ENCODE data around the gene AKAP13.
"Not testable (repeated sequence)": the region's sequence is repeated elsewhere in the genome, so short reads cannot be mapped to it uniquely, and the experiment has no call there.

The AKAP13 gene

DNA sequence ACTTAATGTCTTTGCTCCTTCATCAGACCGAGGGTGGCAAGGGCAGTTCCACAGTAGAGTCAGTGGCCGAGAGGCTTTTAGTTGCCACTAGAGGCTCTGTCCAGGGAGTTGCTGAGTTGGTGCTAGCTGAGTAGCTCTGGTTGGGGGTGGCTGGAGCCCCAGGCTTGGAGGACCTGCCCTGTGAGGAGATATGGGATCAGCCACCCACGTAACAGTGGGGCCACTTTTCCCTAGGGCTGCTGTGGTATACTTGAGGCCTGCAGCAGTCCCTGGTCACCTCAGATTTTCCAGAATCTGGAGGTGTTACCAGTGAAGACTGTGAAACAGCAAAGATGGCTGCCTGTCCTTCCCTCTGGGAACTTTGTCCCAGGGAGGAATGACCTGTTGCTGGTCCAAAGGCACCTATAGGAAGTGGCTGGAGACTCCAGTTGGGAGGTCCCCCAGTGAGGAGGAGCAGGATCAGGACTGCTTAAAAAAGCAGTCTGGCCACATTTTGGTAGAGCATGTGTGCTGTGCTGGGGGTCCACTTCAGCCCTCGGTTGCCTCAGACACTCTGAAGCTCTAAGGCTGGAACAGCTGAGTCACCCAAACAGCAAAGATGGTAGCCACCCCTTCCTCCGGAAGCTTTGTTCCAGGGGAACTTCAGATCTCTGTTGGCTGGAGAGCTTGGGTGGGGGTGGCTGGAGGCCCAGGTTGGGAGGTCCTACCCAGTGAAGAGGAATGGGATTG is 72.9 kb downstream of the AKAP13 start:
- DNase-seq = no peak

DNA sequence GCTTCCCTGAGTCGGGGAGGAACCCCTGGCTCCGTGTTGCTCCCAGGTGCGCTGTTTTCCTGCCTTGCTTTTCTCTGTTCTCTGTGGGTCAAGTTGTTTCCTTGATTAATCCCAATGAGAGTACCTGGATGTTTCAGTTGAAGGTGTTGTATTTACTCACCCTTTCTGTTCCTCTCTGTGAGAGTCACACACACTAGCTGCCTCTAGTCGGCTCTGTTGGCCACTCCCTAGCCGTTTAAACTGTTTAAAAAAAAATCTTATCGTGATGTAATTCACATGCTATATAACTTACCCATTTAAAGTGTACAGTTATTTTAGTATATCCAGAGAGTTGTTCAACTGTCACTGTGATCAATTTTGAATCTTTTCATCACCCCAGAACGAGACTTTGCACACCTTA is 74.0 kb downstream of the AKAP13 start:
- DNase-seq = no peak

DNA sequence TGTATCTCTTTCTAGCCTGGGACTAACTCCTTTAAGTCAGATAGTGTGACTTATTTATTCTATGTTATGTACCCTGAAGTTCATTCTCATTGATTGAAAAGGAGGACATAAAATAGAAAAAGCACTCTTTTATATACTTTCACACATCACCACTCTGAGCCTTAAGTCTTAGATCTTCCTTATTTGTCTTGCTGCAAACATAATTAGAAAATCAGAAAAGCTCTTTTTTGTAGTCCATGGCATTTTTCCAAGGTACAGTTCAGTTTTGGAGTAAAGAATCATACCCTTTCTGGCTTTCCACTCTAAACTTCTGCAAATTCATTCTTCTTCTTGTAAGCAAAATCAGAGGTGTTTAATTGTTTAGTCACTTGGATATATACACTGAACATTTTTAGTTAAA is 75.5 kb downstream of the AKAP13 start:
- no peak for DNase-seq

DNA sequence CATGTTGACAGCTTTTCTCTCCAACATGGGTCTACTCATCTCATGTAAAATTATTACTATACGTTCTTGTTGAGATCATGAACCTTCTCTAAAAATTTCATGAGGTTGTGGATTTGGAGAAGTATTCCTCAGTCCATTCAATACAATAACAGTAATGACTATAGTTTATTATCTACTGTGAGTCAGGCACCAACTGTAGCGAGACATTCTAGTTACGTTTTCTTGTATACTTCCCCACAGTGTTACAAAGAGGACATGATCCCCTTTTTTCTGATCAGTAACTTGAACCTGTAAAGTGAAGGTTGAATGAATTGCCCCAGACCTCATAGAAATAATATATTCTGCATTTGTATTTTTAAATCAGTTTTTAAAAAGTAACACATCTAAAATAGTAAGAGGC is 76.4 kb downstream of the AKAP13 start:
- DNase-seq = no peak

DNA sequence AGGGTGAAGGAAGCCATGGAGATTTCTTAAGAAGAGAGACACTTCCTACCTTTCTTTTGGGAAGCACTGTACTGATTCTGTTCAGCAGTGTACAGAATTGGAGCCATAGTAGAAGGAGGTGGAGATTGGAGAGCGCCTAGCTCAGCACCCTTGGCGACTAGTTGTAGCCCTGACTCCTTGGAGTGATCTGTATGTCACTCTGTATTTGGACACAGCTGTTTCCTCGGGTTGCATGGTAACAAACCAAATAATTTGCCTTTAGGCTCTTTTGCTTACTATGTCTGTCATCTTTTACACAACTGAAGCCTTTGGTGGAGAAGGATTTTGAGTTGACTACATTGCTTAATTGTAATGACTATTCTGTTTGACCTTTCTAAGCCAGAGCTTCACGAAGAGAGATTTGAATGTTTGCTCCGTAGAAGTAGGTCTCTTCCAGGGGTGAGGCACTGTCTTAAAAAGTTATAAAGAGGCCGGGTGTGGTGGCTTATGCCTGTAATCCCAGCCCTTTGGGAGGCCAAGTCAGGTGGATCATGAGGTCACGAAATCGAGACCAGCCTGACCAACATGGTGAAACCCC is 77.1 kb downstream of the AKAP13 start:
- DNase-seq = no peak

DNA sequence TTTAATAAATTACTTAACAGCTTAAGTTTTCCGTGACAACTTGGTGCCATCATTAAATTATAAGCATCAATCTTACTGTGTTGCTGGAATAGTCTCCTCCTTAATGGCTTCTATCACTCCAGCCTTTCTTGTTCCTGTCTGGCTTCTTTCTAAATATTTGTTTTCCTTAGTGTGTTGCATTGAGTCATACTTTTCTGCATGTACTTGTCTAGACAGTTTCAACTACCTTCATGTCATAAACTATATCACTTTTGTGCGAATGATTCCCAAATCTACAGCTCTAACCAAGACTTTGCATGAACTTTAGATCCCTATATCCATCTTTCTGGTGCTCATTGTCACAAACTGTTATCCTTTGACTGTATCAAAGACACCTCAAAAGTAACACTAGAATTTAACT is 78.4 kb downstream of the AKAP13 start:
- DNase-seq = no peak

DNA sequence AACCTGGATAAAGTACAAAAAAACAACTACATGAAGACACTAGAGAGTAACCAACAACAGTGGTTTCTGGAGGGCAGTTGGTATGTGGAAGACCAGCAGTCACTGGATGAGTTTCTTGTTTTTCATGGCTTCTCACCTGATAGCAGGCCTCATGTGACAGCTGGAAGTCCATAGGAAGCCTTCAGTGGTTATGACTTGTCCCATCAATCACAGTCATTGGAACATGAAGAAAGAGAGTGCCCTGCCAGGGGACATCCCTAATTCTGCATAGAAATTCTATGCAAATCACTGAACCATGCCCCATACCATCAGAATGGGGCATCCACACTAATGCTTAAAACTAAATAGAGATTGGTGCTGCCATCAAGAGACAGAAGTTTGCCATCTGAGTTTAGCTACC is 81.6 kb downstream of the AKAP13 start:
- DNase-seq = no peak

DNA sequence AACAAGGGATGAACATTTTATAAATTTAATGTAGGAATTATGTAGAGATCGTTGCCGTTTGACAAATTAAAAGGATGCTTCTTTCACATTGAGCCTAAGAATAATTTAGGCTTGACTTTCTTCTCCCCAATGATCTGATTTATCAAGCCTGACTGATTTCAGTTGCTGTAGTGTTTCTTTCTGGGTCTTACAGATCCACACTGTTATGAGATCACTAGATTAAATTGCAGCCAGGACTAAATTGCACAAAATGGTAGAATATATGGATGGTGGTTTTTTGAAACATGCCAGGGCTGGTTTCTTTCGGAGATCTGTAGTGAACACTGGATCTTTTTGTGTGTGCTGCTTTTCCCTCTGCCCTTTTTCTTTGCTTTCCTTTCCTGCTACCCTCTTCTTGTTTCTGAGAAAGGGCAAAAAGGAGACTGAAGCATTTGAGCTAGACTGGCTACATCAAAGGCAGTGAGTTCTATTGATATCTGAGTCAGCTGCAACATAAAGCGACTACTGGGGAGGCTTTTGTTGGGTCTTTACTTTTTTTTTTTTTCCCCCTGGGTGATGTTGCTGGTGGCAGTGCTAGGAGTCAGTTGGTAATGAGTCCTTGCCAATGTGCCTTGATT is 83.0 kb downstream of the AKAP13 start:
- no peak for DNase-seq

DNA sequence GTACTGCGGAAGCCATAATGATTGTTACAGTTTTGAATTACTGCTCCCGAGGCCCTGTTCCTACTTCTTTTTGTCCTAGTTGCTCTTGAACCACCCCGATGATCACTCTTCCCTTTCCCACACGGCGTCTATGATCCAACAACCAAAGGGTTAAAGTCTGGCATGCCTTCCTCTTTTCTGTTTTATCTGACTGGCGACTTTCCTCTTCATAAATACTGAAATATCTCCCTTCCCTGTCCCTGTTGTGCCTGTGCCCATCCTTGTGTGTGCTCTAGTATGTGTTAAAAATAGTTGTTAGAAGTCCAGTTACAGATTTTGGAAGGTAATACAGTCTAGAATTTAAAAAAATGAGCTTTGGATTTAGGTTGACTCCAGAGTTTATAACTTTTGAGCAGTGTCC is 83.6 kb downstream of the AKAP13 start:
- DNase-seq = no peak

DNA sequence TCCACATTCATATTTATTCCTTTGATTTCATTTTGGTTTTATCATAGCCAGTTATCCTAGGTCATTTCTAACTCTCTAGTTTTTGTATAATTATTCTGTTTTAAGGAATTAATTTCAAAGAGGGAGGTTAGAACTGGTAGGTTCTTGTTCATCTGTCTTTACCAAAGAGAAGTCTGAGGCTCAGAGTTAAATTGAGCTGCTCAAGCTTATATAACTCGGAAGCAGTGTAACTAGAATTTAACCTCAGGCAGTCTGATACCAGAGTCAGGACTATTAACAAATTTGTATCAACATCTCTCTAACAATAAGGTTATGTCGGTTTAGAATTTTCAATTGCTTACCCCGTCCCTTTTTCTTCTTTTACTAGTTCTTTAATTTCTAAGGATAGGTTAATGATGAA is 84.1 kb downstream of the AKAP13 start:
- no peak for DNase-seq

DNA sequence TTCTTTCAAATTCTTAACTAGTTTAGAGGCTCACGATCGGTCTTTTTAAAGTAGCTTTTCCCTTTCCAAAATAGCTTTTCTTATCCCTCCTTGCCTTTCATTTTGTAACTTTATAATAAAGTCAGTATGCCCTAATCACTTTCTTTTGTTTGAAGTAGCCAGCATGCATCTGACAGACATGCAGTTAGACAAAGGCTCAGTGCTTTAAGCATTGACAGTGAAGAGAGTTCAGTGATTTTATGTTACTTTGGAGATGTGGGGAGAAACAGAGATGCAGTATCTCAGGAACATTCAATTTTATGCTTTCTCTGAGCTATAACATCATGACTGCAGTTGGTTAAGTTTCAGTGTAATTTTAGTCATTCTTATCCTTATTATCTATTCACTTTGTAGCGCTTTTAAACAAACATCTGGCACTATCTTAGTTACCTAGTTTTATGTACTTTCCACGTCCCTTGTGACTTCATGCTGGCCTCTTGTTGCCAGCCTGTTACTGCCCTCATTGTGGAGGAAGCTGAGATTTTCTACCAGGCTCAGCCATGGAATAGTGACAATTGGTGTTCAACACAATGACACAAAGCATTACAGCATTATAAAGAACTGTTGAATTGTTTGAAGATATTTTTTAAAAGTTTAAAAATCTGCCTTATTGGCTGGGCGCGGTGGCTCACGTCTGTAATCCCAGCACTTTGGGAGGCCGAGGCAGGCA is 90.3 kb downstream of the AKAP13 start:
- no peak for DNase-seq

DNA sequence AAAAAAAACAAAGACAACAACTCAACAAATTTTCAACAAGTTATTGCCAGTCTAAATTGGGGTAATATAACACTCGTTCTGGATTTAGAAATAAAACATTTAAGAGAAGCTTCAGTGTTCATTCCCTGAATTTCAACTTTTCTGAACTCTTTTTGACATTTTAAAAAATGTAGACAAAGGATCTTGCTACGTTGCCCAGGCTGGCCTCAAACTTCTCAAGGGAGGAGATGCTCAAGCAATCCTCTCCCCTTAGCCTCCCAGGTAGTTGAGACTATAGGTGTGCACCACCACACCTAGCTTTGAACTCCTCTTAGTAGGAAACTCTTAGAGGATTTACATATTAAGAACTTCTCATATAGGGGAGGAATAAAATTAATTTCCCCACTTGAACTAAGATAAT is 91.9 kb downstream of the AKAP13 start:
- DNase-seq = no peak

DNA sequence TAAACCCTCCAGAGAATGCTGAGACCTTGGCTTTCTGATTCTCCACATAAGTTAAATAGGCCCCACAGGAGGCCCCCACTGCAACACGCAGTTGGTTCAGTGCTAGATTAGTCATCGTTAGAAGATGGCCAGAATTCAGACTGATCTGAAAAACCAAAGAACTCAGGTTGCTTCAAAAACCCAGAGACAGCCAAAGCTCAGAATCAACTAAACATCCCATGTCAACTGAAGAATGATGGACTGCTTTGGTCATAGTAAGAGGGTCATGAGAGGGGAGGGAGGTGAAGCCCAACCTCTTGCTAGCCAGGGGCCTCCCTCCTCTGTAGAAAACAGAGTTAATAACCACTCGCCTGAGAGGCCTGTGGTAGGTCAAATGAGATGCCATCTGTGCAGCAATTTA is 93.1 kb downstream of the AKAP13 start:
- DNase-seq = no peak

DNA sequence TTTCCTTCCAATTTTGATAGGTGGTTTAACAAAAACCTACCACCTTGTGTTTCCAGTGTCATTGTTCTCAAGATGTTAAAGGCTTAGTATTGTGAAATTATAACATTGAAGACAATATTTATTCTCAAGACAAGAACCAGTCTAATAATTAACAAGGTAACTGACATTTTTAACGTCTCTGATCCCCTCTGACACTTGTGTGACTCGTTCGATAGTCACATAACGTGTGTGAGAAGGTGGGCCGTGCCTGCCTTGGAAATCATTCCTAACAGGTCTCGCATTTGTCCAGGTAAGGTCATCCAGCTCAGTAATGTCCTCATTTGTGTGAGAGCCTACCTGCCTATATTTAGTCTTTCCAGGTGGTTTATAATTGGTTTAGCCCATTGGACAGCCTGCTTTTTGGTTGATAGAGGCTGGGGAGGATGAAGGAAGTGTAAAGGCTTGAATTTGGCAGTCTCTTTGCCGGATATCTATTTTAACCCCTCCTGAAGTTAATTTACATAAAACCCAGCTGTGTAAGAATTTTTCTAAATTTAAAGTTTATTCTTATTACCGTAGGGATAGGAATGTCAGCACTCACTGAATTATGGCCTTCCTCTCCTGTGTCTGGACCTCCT is 94.4 kb downstream of the AKAP13 start:
- DNase-seq = no peak

DNA sequence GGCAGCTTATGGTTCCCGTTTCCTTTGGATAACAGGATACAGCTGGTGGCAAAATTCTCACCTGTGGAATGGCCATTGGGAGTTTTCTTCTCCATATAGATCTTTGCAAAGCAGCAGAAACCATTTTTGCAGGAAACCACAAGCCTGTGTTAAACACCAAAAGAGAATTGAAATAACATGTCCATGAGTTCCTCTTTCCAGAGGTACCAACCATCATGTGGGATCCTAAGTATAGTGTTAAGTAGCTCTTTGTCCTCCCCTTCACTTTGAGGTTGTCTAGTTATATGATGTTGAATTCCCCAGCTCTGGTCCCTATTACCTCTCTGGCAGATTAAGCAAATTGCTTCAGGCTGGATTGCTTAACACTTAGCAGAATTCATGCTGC is 94.9 kb downstream of the AKAP13 start:
- no peak for DNase-seq

DNA sequence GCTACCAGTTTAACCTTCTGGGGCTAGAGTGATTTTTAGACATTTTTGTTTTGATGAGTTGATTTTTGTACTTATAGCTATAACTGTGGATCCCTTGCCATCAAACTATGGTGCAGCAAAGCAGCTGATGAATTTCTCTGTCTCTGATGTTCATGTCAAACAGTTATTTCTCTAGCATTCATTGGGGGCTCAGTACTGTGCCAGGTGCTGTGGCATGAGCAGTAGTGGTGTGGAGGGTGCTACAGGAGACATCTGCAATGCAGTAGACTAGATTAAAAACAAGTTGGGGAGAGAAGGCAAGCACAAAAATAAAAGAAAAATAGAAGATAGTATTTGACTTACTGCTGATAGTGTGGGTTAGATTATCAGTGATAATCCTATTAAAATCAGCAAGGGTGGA is 95.3 kb downstream of the AKAP13 start:
- no peak for DNase-seq

DNA sequence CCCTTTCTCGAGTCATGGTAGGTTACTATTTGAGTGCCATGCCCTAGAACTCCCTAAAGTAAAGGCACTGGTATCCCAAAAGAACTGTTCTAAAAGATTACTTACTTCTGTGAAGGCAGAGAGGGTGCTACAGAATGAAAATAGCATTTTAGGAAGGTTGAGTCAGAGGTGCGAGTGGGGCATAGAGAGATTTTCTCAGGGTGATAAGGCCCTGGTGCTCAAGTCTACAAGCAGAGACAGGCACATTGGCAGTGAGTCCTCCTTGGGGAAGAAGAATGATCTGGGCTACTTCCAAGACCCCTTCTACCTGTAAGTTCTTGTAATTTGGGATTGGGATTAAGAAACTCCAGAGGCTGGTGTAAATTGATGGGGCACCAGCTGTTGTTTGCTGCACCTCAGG is 96.7 kb downstream of the AKAP13 start:
- DNase-seq = no peak

DNA sequence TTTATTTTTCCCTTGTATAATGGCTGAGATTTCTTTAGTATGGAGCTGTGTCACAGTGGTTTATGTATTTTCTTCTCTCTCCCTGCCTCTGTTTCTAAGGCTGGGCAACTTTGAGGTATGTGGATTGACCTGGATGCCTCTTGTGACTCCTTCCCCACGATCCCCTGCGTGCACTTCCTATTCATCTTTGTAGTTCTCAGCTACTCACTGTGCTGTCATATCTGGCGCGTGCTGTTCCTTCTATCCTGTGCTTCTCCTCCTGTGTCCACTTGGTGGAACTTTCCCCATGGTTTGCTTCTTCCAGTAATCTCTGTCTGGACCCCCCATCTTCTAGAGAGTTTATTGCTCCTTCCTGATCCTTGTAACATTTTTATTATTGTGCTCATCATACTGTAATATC is 97.3 kb downstream of the AKAP13 start:
- DNase-seq = no peak

DNA sequence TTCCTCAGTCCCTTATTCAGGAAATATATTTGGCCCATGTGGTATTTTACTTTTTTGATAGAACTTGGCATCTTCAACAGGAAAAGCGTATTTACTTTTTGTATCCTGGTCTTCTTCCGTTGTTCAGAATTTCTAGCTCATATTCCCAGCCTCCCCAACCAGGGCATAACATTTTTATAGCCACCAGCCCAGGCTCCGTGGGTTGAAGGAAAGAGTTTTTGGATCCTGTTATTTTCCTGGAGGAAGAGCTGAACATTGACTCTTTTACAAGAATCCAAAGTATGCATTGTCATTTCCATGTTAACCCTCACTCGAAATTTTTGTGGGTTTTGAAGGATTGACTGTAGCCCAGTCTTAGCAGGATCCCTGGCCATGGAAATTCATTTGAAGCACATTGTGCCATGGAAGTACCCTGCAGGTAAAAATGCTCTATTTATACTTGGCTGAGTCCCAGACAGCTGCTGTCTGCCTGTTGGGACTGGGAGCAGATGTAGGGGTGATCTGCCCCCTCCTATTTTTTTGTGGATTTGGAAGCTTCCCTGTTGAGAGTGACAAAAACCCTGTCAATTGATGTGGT is 98.8 kb downstream of the AKAP13 start:
- DNase-seq = no peak

DNA sequence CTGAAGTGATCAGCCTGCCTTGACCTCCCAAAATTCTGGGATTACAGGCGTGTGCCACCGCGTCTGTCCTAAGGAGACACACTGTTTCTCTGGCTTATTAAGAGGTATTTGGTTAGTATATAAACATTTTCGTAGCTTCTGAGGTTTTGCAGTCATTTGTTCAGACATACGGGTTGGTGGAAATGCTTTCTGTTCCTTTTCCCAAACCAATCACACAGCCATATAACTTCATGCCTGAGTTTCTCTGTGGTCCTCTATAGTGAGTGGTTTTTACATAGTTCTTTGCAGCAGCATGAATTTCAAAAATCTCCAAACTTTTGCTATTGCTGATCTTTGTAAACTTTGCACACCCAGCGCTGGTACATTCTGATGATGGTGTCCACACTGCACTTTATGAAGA is 100.5 kb downstream of the AKAP13 start:
- no peak for DNase-seq

DNA sequence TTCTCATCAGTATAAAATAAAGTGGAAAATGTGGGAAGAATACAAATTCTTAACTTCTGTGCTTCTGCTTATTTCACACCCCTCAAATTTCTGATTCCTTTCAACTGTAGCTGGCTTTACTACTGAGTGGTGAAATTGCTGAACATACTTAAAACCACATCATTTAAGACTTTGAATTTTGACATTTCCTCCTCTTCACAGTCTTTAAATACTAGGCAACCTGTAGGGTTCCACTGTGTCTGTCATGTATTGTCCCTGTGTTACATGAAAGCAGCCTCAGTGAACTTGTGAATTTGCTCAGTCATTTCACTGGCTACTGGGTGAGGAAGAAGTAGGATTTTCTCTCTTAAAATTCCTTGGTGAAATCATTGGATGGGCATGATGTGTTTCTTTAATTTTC is 101.1 kb downstream of the AKAP13 start:
- not testable (repeated sequence) for DNase-seq

DNA sequence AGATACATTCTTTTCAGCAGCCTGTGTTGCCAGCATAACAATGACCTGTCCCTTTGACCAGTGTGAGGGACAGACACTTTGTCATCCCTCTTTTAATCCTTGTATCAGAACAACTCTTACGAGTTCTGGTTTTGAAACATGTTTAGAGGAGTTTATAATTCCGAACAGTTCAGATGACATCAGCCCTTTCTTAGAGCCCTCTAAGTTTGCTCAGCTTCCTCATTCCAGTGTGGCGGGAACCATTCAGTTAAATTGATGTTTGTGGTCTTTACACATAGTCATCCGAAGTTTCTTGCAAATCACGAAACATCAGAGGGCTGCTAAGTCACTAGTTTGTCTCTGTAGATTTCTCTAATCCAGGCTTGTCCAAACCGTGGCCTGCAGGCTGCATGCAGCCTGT is 102.5 kb downstream of the AKAP13 start:
- DNase-seq = no peak

DNA sequence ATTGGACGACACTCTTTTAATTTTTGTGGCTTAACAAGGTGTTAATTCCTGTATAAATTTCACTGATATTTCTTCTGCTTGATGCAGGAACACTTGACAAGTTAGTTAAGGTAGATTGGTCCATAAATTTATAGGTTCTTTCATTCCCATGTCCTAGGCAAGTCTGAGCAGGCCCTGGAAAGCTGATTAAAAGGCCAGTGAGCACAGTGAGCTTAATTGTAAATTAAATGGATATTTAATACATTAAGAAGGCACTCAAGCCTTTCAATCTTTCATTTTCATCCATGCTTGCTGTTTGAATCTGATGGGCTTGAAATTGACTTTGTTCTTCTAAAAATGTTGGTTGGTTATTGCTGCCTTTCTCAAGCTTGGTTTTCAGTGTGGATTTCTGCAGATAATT is 103.6 kb downstream of the AKAP13 start:
- not testable (repeated sequence) for DNase-seq

All from stimulated activated CD8-positive, alpha-beta memory T cell treated with anti-CD3 and anti-CD28 coated beads, Interleukin-4, amount 100 ng/mL, for 48 hours (primary cell).